Neural cell (in vitro differentiated cells): ENCODE measurements around the gene CAMK1. TPM values are rescaled to one million over a fixed set of nuclear protein-coding genes. Genes with fewer than 3 reads are reported as not detected.

ENCODE experiments used
- H2AFZ ChIP-seq: fragments of 200-600, 300-800 bp; sonication (generic), shearing (Covaris generic); 2 replicates; pipeline ENCODE4 v1.6.0; 2014; ENCODE audit warnings: low read depth, mild to moderate bottlenecking, antibody characterized with exemption, low read length, moderate library complexity
- H3F3A ChIP-seq: fragments of 200-600 bp; shearing (Covaris generic); 2 replicates; pipeline ENCODE4 v1.6.1; 2016; ENCODE audit warnings: mild to moderate bottlenecking, moderate library complexity, mixed read lengths, antibody characterized with exemption, low read length; ENCODE audit not compliant: insufficient read depth, poor library complexity, severe bottlenecking
- H3K27ac ChIP-seq: fragments of 200-600, 300-800 bp; sonication (generic), shearing (Covaris generic); 2 replicates; pipeline ENCODE4 v1.5.1; 2014; ENCODE audit warnings: mild to moderate bottlenecking, low read length, moderate library complexity
- H3K27me3 ChIP-seq: fragments of 300-800, 200-600 bp; sonication (generic), shearing (Covaris generic); 2 replicates; pipeline ENCODE4 v1.6.0; 2014; ENCODE audit warnings: mild to moderate bottlenecking, low read depth, low read length, moderate library complexity; ENCODE audit not compliant: insufficient read depth
- H3K36me3 ChIP-seq: fragments of 300-800, 200-600 bp; sonication (generic), shearing (Covaris generic); 2 replicates; pipeline ENCODE4 v1.5.1; 2014; ENCODE audit warnings: mild to moderate bottlenecking, antibody characterized with exemption, low read length, moderate library complexity; ENCODE audit not compliant: insufficient read depth
- H3K4me2 ChIP-seq: fragments of 300-800, 200-600 bp; sonication (generic), shearing (Covaris generic); 2 replicates; pipeline ENCODE4 v1.6.0; 2014; ENCODE audit warnings: mild to moderate bottlenecking, low read length
- H3K4me3 ChIP-seq: fragments of 300-800, 200-600 bp; sonication (generic), shearing (Covaris generic); 2 replicates; pipeline ENCODE4 v1.5.1; 2014; ENCODE audit warnings: mild to moderate bottlenecking, low read length, moderate library complexity
- H3K79me2 ChIP-seq: fragments of 200-600 bp; shearing (Covaris generic); replicated peaks from 2 replicates; pipeline ENCODE4 v1.6.0; 2014; ENCODE audit warnings: mild to moderate bottlenecking, low read length, moderate library complexity; ENCODE audit not compliant: insufficient read depth
- H3K9ac ChIP-seq: fragments of 300-800, 200-600 bp; sonication (generic), shearing (Covaris generic); 2 replicates; pipeline ENCODE4 v1.6.1; 2016; ENCODE audit warnings: mild to moderate bottlenecking, low read length, mixed read lengths
- H3K9me2 ChIP-seq: fragments of 200-600 bp; shearing (Covaris generic); 2 replicates; pipeline ENCODE4 v1.6.1; 2016; ENCODE audit warnings: mild to moderate bottlenecking, low read length, mixed read lengths; ENCODE audit not compliant: insufficient read depth
- H3K9me3 ChIP-seq: fragments of 200-600, 300-800 bp; sonication (generic), shearing (Covaris generic); 2 replicates; pipeline ENCODE4 v1.6.1; 2016; ENCODE audit warnings: mild to moderate bottlenecking, mixed run types, low read length, moderate library complexity, mixed read lengths
- H4K20me1 ChIP-seq: fragments of 200-600 bp; shearing (Covaris generic); 2 replicates; pipeline ENCODE4 v1.6.1; 2016; ENCODE audit warnings: mild to moderate bottlenecking, mixed run types; ENCODE audit not compliant: insufficient read depth
- CTCF ChIP-seq: fragments of 450-650 bp; IDR thresholded peaks from 2 replicates; pipeline ENCODE4 v1.5.1; 2014; ENCODE audit warnings: antibody characterized with exemption, mild to moderate bottlenecking, moderate library complexity; ENCODE audit not compliant: poor library complexity, severe bottlenecking
- EP300 ChIP-seq: fragments of 450-650 bp; conservative IDR thresholded peaks from 2 replicates; pipeline ENCODE4 v1.6.1; 2014; ENCODE audit warnings: antibody characterized with exemption, mild to moderate bottlenecking, moderate library complexity; ENCODE audit not compliant: poor library complexity, severe bottlenecking
- EZH2 ChIP-seq: fragments of 200-600, 300-800 bp; shearing (Covaris generic), sonication (generic); IDR thresholded peaks from 2 replicates; pipeline ENCODE4 v1.6.1; 2014; ENCODE audit warnings: antibody characterized with exemption, low read length, borderline replicate concordance, mild to moderate bottlenecking; ENCODE audit not compliant: insufficient read depth, poor library complexity, severe bottlenecking
- MXI1 ChIP-seq: fragments of 450-650 bp; conservative IDR thresholded peaks from 2 replicates; pipeline ENCODE4 v1.6.1; 2014; ENCODE audit warnings: antibody characterized with exemption, mild to moderate bottlenecking; ENCODE audit not compliant: poor library complexity, severe bottlenecking
- POLR2AphosphoS5 ChIP-seq: IDR thresholded peaks from 2 replicates; pipeline ENCODE4 v1.6.1; 2012
- RAD21 ChIP-seq: fragments of 450-650 bp; conservative IDR thresholded peaks from 2 replicates; pipeline ENCODE4 v1.6.1; 2014; ENCODE audit warnings: antibody characterized with exemption, mild to moderate bottlenecking, moderate library complexity
- REST ChIP-seq: IDR thresholded peaks from 2 replicates; pipeline ENCODE4 v1.6.1; 2012; ENCODE audit warnings: borderline replicate concordance
- SMC3 ChIP-seq: fragments of 450-650 bp; conservative IDR thresholded peaks from 2 replicates; pipeline ENCODE4 v1.6.1; 2014; ENCODE audit warnings: antibody characterized with exemption, mild to moderate bottlenecking, moderate library complexity; ENCODE audit not compliant: poor library complexity
- TAF1 ChIP-seq: IDR thresholded peaks from 2 replicates; pipeline ENCODE4 v1.6.1; 2012; ENCODE audit warnings: low read depth
- polyA plus RNA-seq: library from polyadenylated mRNA; depleted of rRNA; stranded (reverse); fragments of >200 nt; gene quantifications from 2 replicates; pipeline ENCODE4 v1.2.3, GENCODE V29; 2014

The CAMK1 gene
- polyA plus RNA-seq, 1 donor from 2014 or later: 18.7 TPM

- Histone ChIP-seq H3K36me3 (peaks cover 1% of the 10 kb centered on the region), H3K27me3 (no peaks in the 10 kb centered on the region), H3K9me2 (no peaks in the 10 kb centered on the region), H3K27ac (no peak overlapping the region), H3K4me2 (no peak overlapping the region), H3K9me3 (no peaks in the 10 kb centered on the region), H3K9ac (no peak overlapping the region), H2AFZ (no peak overlapping the region), H4K20me1 (no peaks in the 10 kb centered on the region), H3K79me2 (peaks cover 13% of the 10 kb centered on the region), H3K4me3 (no peak overlapping the region), H3F3A (peaks cover 4% of the 10 kb centered on the region)
- no peak for TF ChIP-seq POLR2AphosphoS5
- no peak for TF ChIP-seq EP300
- TF ChIP-seq MXI1: no peak
- no peak for TF ChIP-seq CTCF
- TF ChIP-seq RAD21: no peak
- TF ChIP-seq TAF1: no peak
- TF ChIP-seq SMC3: no peak
- TF ChIP-seq EZH2: no peak
- no peak for TF ChIP-seq REST
These were observed 23.4 kb downstream of the CAMK1 start for GRCh38 chr3:9746330-9746729.

GRCh38 chr3:9745521-9745920 lies 24.2 kb downstream of the CAMK1 start:
- Histone ChIP-seq H3K9me2 (no peaks in the 10 kb centered on the region), H3F3A (peaks cover 4% of the 10 kb centered on the region), H3K9me3 (no peaks in the 10 kb centered on the region), H3K4me3 (no peak overlapping the region), H2AFZ (no peak overlapping the region), H3K27me3 (no peaks in the 10 kb centered on the region), H4K20me1 (no peaks in the 10 kb centered on the region), H3K27ac (no peak overlapping the region), H3K4me2 (no peak overlapping the region), H3K79me2 (peaks cover 5% of the 10 kb centered on the region), H3K36me3 (no peaks in the 10 kb centered on the region), H3K9ac (no peak overlapping the region)
- TF ChIP-seq POLR2AphosphoS5 (no peak), SMC3 (no peak), CTCF (no peak), MXI1 (no peak), EP300 (no peak), TAF1 (no peak), EZH2 (no peak), RAD21 (no peak), REST (no peak)
